Activated CD4-positive, CD25-positive, alpha-beta regulatory T cell (primary cell): Measurements from ENCODE around the gene ARHGAP25.
A peak's percentile ranks its signal among the peaks of the same experiment; 100 is the strongest.

Experiments used
- DNase-seq, 4 experiments: peaks; one replicate each; lab custom pipeline; 2025; lab: John Stamatoyannopoulos, UW

ARHGAP25 gene

GRCh38 chr2:68717305-68717661, 17.3 kb upstream of the ARHGAP25 start:
- no peak for DNase-seq

GRCh38 chr2:68719912-68720311, 14.7 kb upstream of the ARHGAP25 start:
- DNase-seq, result no peak

- DNase-seq, result no peak
These were observed 13.9 kb upstream of the ARHGAP25 start for GRCh38 chr2:68720665-68721064.

- DNase-seq, result peak in 1 of 4 experiments; percentile 11
These were observed 13.0 kb upstream of the ARHGAP25 start for GRCh38 chr2:68721482-68722101.

GRCh38 chr2:68722712-68723111, 11.9 kb upstream of the ARHGAP25 start:
- DNase-seq, result no peak

GRCh38 chr2:68723181-68723580, 11.4 kb upstream of the ARHGAP25 start:
- no peak for DNase-seq

GRCh38 chr2:68726100-68726499, 8.5 kb upstream of the ARHGAP25 start:
- no peak for DNase-seq

GRCh38 chr2:68726608-68727367, 7.8 kb upstream of the ARHGAP25 start:
- DNase-seq, result peak; percentile 44 to 60 (median 60)

GRCh38 chr2:68727683-68728375, 6.8 kb upstream of the ARHGAP25 start:
- no peak for DNase-seq

GRCh38 chr2:68730828-68731227, 3.8 kb upstream of the ARHGAP25 start:
- no peak for DNase-seq

GRCh38 chr2:68732036-68732932, 2.3 kb upstream of the ARHGAP25 start:
- no peak for DNase-seq

GRCh38 chr2:68733365-68733764, 1.2 kb upstream of the ARHGAP25 start:
- DNase-seq, result no peak

- DNase-seq, result no peak
These were observed 435 bp upstream of the ARHGAP25 start for GRCh38 chr2:68734176-68734575.

GRCh38 chr2:68736086-68736485, 1.5 kb downstream of the ARHGAP25 start:
- no peak for DNase-seq

GRCh38 chr2:68737711-68738110, 3.1 kb downstream of the ARHGAP25 start:
- DNase-seq, result no peak

- no peak for DNase-seq
These were observed 4.4 kb downstream of the ARHGAP25 start for GRCh38 chr2:68738906-68739594.

GRCh38 chr2:68739595-68740399, 5.2 kb downstream of the ARHGAP25 start:
- DNase-seq, result no peak

GRCh38 chr2:68740400-68740914, 5.8 kb downstream of the ARHGAP25 start:
- no peak for DNase-seq

GRCh38 chr2:68741238-68741637, 6.6 kb downstream of the ARHGAP25 start:
- DNase-seq, result no peak

GRCh38 chr2:68741805-68742306, 7.2 kb downstream of the ARHGAP25 start:
- no peak for DNase-seq
